ENCODE data around the gene VPS54. TPM values are rescaled to one million over a fixed set of nuclear protein-coding genes. Genes with fewer than 3 reads are reported as not detected.

VPS54 gene
- total and polyA plus RNA-seq, 9 of the 15 experiments (the other 6 are each of a cell fraction or from before 2014, with no cell fraction given): 4.9 to 23.2 (median 13.2) TPM

- H3K27me3 ChIP-seq (ENCODE audit: control insufficient read depth in 2 of 2, insufficient read depth in 2 of 2, low read length in 2 of 2): no peaks in the 10 kb centered on the region
- no peaks in the 10 kb centered on the region for H3K9me1 ChIP-seq (ENCODE audit: control insufficient read depth, insufficient read depth, low read length)
- ChIA-PET POLR2A (interaction anchor here (0.6 to 1.4 kb wide), 2 partner anchors 14 to 105 kb away, joined by 3 to 5 read pairs; no protein-coding TSS in a partner anchor), CTCF (ENCODE audit: low intra/inter-chr PET ratio) (no interaction called here)
- no peak overlapping the region for H2AFZ ChIP-seq (ENCODE audit: low read depth, low read length)
- in situ Hi-C loops (cut with MboI) (no loop called here), intact Hi-C loops (cut with micrococcal nuclease) (no loop called here)
- H3K4me3 ChIP-seq: no peak overlapping the region
- no peaks in the 10 kb centered on the region; the same call in 1 of the 2 replicates for H3K9me3 ChIP-seq (replicated peaks; ENCODE audit: control insufficient read depth, insufficient read depth, low read depth, low read length)
- peaks cover 13% of the 10 kb centered on the region; the same call in 2 of the 3 replicates for H3K79me2 ChIP-seq (ENCODE audit: control insufficient read depth, insufficient read depth, low read length)
- DNase-seq (ENCODE audit: extremely low read depth in 1 of 4, low spot score in 3 of 4) (no peak), ATAC-seq (no peak), FAIRE-seq (no peak)
- no TSS peak for BruUV-seq (replicated peaks)
- H3K4me1 ChIP-seq (replicated peaks in 1 of 2; ENCODE audit: control insufficient read depth in 2 of 2, insufficient read depth in 2 of 2, low read length in 2 of 2): no peaks in the 10 kb centered on the region
- TF ChIP-seq RBM22 (IDR thresholded peaks at IDR 0.05; ENCODE audit: low read depth, low read length, poor library complexity, severe bottlenecking): no peak
- H4K20me1 ChIP-seq (replicated peaks; ENCODE audit: control insufficient read depth, insufficient read depth, low read length): no peaks in the 10 kb centered on the region
- WGBS (ENCODE audit: insufficient coverage, low coverage, missing lambda C conversion rate): 100% methylated on average over 5 of the region's 5 CpGs
- H3K36me3 ChIP-seq (ENCODE audit: control insufficient read depth, insufficient read depth, low read length): 0 out of 3 replicates have a peak, but pooled peaks cover 3% of the 10 kb centered on the region
- H3K9ac ChIP-seq (ENCODE audit: insufficient read depth in 1 of 2, low read depth in 2 of 2, low read length in 2 of 2): no peak overlapping the region
- no peak overlapping the region for H3K27ac ChIP-seq (ENCODE audit: extremely low read depth, low read depth, low read length)
- no peak overlapping the region for H3K4me2 ChIP-seq (ENCODE audit: insufficient read depth, low read length)
Observed at GRCh38 chr2:64001382-64002101, 17.7 kb downstream of the VPS54 start.

GRCh38 chr2:64000630-64001381, 18.4 kb downstream of the VPS54 start:
- ChIA-PET POLR2A (interaction anchor here (0.6 to 1.4 kb wide), 2 partner anchors 15 to 106 kb away, joined by 3 to 5 read pairs; no protein-coding TSS in a partner anchor), CTCF (ENCODE audit: low intra/inter-chr PET ratio) (no interaction called here)
- BruUV-seq (replicated peaks): no TSS peak
- Histone ChIP-seq H3K79me2 (ENCODE audit: control insufficient read depth, insufficient read depth, low read length) (peaks cover 13% of the 10 kb centered on the region; the same call in 2 of the 3 replicates), H3K9me1 (ENCODE audit: control insufficient read depth, insufficient read depth, low read length) (no peaks in the 10 kb centered on the region), H3K4me1 (replicated peaks in 1 of 2; ENCODE audit: control insufficient read depth in 2 of 2, insufficient read depth in 2 of 2, low read length in 2 of 2) (no peaks in the 10 kb centered on the region), H3K9me3 (replicated peaks; ENCODE audit: control insufficient read depth, insufficient read depth, low read depth, low read length) (no peaks in the 10 kb centered on the region; the same call in 1 of the 2 replicates), H3K27ac (ENCODE audit: extremely low read depth, low read depth, low read length) (no peak overlapping the region), H4K20me1 (replicated peaks; ENCODE audit: control insufficient read depth, insufficient read depth, low read length) (no peaks in the 10 kb centered on the region), H3K36me3 (ENCODE audit: control insufficient read depth, insufficient read depth, low read length) (0 out of 3 replicates have a peak, but pooled peaks cover 3% of the 10 kb centered on the region), H3K4me2 (ENCODE audit: insufficient read depth, low read length) (no peak overlapping the region), H3K4me3 (no peak overlapping the region), H3K27me3 (ENCODE audit: control insufficient read depth in 2 of 2, insufficient read depth in 2 of 2, low read length in 2 of 2) (no peaks in the 10 kb centered on the region), H2AFZ (ENCODE audit: low read depth, low read length) (no peak overlapping the region), H3K9ac (ENCODE audit: insufficient read depth in 1 of 2, low read depth in 2 of 2, low read length in 2 of 2) (no peak overlapping the region)
- TF ChIP-seq DMBX1 (CRISPR knock-in tag; IDR thresholded peaks at IDR 0.05; ENCODE audit: borderline replicate concordance) (no peak), TCF7 (IDR thresholded peaks at IDR 0.05; ENCODE audit: borderline replicate concordance) (no peak)
- FAIRE-seq (no peak), DNase-seq (ENCODE audit: extremely low read depth in 1 of 4, low spot score in 3 of 4) (no peak), ATAC-seq (no peak)
- intact Hi-C loops (cut with micrococcal nuclease): no loop called here
- in situ Hi-C loops (cut with MboI): no loop called here
- 95% methylated on average over 5 of the region's 5 CpGs for WGBS (ENCODE audit: insufficient coverage, low coverage, missing lambda C conversion rate)

Data from K562 (cell line).